GM19452 (cell line): ENCODE measurements around the gene GMNN.

ENCODE experiments used
- ATAC-seq: cut with Tn5 transposase; IDR thresholded peaks from one replicate; pipeline ENCODE4 v1.9.1; 2021; ENCODE audit not compliant: unreplicated experiment

The GMNN gene

DNA sequence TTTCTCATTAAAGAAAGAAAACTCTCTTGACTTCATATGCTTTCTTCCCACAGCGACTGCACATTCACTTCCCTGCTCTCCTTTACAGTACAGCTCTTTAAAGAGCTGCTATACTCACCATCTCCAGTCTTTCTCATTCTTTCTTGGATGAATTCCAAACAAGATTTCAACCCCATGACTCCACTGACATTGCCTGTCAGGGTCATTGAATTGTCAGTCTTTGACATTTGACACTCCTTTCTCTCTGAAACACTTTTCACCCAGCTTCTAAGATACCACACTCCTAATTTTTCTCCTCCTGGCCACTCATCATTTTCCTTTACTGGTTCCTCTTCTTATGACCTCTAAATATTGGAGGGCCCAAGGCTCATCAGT lies 24.8 kb downstream of the GMNN start:
- no peak for ATAC-seq

GRCh38 chr6:24802271-24803059 lies 27.7 kb downstream of the GMNN start:
- ATAC-seq: no peak

DNA sequence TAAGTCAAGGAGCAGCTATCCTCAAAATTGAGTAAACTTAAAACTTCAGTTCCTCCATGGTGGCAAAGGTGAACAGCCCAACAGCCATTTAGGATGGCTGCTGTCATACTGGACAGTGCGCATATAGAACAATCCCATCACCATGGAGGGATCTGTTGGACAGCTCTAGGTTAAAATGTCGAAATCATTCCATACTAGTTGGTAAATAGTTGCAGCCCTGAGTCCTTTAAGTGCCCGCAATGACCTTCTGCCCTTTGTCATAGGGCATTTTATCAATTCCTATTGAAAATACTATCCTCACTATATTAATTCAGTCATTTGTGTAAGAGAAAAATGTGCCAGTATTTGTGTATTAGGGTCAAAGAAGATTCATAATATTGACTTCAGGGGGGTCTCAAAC lies 32.8 kb downstream of the GMNN start:
- ATAC-seq: no peak

GRCh38 chr6:24809728-24810127 lies 35.0 kb downstream of the GMNN start:
- no peak for ATAC-seq

GRCh38 chr6:24818346-24818745 lies 43.6 kb downstream of the GMNN start:
- no peak for ATAC-seq

- no peak for ATAC-seq
Observed at GRCh38 chr6:24821860-24822444, 47.2 kb downstream of the GMNN start.

DNA sequence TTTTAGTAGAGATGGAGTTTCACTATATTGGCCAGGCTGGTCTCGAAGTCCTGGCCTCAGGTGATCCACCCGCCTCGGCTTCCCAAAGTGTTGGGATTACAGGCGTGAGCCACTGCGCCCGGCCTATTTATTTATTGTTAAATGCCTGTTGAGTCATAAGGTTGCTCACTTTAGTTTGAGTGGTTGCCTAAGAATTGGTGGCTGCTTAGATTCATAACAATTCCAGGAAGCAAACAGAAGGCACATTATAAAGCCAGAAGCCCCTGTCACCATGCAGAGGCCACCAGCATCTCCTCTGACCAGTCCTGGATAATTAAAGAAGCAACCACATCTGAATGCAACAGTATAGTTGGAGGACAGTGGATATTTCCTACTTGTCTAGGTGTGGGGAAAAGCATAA lies 48.0 kb downstream of the GMNN start:
- no peak for ATAC-seq

DNA sequence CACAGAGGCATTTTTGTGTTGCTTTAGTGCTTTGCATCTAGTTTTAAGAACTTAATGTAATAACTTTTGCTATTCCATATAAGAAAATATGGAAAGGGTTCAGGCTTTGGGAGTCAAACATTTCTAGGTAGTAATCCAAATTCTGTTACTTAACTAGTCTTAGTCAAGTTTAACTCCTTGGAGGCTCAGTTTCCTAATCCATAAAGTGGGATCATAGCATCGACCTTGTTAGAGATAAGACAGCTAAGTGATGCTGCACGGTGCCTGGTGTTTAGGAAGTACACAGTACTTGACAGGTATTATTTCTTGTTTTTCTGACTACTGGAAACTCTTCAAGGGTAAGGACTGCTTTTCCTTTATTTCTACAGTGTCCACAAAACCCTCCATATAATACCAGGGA lies 48.4 kb downstream of the GMNN start:
- ATAC-seq: no peak

DNA sequence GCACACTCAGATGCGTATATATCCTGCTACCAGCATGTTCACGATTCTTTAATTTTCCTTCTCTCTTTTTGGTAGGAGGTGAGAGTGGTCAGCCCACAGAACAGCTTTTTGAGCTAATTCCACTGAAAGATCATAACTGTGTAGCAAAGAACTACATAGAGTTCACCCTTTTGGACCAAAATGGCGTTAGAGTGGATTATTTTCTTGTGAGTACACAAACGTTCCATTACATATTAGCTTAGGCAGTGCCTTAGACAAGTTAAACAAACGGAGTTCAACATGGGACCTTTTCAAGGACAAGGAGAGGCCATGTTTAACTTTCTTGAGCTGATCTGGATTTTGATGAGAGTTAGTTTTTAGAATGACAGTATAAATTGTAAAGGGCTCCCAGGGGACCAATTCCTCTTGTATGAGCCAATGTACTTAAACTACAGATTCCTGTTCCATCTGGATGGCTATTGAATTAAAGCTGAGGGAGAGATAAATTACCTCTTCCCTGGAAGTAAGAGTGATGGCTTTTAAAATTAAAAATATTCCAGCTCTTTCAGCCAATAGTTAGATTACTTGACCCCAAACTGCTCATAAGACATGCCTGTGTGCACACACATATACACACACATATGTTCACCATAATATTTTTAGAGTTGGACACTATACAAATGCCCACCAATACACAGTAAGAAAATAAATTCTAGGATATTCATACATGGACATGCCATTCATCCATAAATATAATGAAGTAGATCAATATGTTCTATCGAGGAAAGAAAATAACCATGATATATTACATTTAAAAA lies 49.6 kb downstream of the GMNN start:
- no peak for ATAC-seq

DNA sequence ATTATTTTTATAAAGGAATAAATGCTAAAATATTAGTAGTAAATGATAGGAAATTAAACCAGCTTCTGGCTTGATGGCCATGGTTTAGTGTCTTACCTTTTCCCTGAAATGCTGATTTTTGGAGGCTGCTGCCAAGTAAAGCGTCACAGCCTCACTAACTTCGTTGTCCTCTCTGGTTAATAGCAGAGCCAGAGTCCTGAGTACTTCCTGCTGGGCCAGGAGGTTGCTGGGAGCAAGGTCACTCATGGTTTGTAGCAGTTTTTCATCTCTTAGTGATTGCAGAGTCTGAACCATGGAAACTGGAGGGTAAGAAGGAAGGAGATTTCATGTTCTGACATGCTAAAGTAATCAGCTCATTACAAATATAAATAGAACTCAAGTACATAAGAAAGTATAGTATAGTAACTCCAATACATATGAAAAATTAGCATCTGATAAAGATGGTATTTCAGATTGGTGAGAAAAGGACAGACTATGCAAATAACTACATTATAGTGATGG lies 50.4 kb downstream of the GMNN start:
- ATAC-seq: no peak

- no peak for ATAC-seq
Observed at GRCh38 chr6:24827162-24827561, 52.4 kb downstream of the GMNN start.

- no peak for ATAC-seq
Observed at GRCh38 chr6:24827970-24828369, 53.2 kb downstream of the GMNN start.

GRCh38 chr6:24829657-24830056 lies 54.9 kb downstream of the GMNN start:
- no peak for ATAC-seq

- no peak for ATAC-seq
Observed at GRCh38 chr6:24831771-24832716, 57.3 kb downstream of the GMNN start.

DNA sequence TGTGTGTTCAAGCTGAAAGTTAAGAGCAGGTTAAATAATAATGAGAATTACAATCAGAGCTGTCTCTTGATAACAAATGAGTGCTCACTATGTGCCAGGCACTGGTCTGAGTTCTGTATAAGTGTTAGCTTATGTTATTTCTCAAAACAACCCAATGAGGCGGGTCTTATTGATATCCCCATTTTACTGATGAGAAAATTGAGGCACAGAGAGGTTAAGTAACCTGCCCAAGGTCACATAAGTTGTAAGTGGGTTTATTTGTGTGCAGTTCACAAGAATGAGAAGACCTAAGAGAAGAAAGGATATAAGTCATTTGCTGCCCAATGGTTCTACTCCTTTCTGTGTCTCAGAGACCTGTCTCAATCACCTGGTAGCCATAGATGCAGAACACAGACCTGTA lies 58.1 kb downstream of the GMNN start:
- ATAC-seq: no peak

- ATAC-seq: no peak
Observed at GRCh38 chr6:24833711-24834386, 59.1 kb downstream of the GMNN start.
